Measurements from ENCODE around the gene TADA3. TPM values are rescaled to one million over a fixed set of nuclear protein-coding genes. Genes with fewer than 3 reads are reported as not detected.
A peak's percentile ranks its signal among the peaks of the same experiment; 100 is the strongest.

Gene TADA3
- polyA plus RNA-seq, 4 donors, result 41.1 to 59.0 (median 44.6) TPM

DNA sequence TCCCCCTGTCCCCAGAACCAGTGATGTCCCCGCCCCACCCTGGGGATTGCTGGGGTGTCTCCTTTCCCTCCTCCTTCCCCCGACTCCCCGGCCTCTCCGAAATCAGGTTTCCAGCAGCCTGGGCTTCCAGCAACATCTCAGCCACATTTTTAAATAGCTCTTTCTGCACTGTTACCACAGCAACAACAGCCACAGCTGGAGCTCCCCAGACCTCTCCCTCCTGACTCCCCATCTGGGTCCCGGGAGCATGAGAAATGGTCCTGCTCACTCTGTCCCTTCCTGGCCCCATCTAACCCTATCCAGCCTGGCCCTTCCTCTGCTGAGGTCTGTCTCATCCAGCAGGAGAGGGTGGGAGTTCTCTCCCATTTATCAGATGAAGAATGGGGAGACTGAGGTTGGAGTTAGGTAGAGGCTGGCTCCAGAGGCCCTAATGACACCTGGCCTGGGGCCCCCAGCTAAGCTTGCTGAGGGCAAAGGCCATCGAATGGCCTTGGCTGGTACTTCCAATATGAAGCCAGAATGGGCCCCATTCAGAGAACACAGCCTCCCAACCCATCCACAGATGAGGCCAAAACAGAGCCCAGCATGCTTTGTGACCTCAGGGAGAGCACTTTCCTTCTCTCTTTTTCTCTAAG is 24.0 kb downstream of the TADA3 start:
- Histone ChIP-seq H3K36me3 (ENCODE audit: control insufficient read depth in 3 of 3, insufficient read depth in 2 of 3, low read depth in 1 of 3, low read length in 3 of 3) (peaks cover 0 to 36% (median 0%) of the 10 kb centered on the region in 3 donors), H3K4me3 (ENCODE audit: low read depth in 1 of 3, low read length in 3 of 3) (peak overlapping the region in 1 of 3 donors; percentile 74), H3K27ac (ENCODE audit: low read depth in 1 of 3, low read length in 2 of 3) (no peak overlapping the region), H3K4me1 (ENCODE audit: control insufficient read depth in 3 of 3, insufficient read depth in 2 of 3, low read depth in 1 of 3, low read length in 2 of 3) (peaks cover 8 to 28% (median 15%) of the 10 kb centered on the region in 3 donors), H3K27me3 (ENCODE audit: control insufficient read depth in 3 of 3, insufficient read depth in 3 of 3, low read length in 3 of 3) (no peaks in the 10 kb centered on the region), H3K9me3 (ENCODE audit: control insufficient read depth in 2 of 2, insufficient read depth in 1 of 2, low read depth in 1 of 2, low read length in 1 of 2) (no peaks in the 10 kb centered on the region)
- FAIRE-seq (no peak), DNase-seq (no peak)
- 64 to 89% (median 78%) methylated on average over 6 of the region's 6 CpGs for WGBS, 3 donors

DNA sequence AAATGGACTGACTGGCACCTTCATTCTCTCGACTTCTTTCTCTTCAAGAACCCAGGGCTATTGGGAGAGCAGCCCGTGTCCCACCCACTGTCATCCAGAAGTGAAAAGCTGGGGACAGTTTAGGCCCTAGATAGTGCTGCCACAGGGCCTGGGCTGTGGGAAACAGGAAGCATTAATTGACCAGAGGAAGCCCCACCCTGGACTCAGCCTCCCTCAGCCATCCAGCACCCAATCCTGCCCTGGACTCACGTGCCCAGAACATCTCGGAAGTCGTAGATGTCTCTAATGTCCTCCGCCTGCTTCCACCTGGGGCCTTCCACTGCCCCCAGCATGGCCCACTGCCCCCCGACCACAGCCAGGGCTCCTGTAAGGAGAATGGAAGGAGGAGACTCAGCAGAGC is 24.9 kb downstream of the TADA3 start:
- Histone ChIP-seq H3K4me1 (ENCODE audit: control insufficient read depth in 3 of 3, insufficient read depth in 2 of 3, low read depth in 1 of 3, low read length in 2 of 3) (peaks cover 8 to 28% (median 15%) of the 10 kb centered on the region in 3 donors), H3K27ac (ENCODE audit: low read depth in 1 of 3, low read length in 2 of 3) (peak overlapping the region in 1 of 3 donors; percentile 14), H3K9me3 (ENCODE audit: control insufficient read depth in 2 of 2, insufficient read depth in 1 of 2, low read depth in 1 of 2, low read length in 1 of 2) (no peaks in the 10 kb centered on the region), H3K27me3 (ENCODE audit: control insufficient read depth in 3 of 3, insufficient read depth in 3 of 3, low read length in 3 of 3) (no peaks in the 10 kb centered on the region), H3K4me3 (ENCODE audit: low read depth in 1 of 3, low read length in 3 of 3) (no peak overlapping the region), H3K36me3 (ENCODE audit: control insufficient read depth in 3 of 3, insufficient read depth in 2 of 3, low read depth in 1 of 3, low read length in 3 of 3) (peaks cover 0 to 44% (median 2%) of the 10 kb centered on the region in 3 donors)
- DNase-seq (no peak), FAIRE-seq (no peak)
- WGBS, 3 donors, result 63 to 75% (median 64%) methylated on average over 7 of the region's 7 CpGs

DNA sequence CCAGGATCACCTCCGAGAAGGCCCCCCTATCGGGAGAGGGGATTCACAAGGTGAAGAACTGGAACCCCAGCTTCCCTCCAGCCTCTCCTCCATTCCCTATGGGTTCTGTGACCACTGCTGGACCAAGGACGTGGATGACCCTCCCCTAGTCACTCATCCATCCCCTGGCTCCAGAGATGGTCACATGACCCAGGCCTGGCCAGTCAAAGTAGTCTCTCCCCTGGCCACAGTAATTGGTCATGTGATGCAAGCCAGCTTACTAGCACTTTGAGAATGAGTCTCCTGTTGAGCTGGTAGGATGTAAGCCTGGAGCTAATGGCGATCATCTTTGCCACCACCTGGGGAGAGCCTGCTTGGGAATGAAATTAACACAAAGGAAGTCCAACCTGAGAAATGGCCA is 26.4 kb downstream of the TADA3 start:
- FAIRE-seq, result no peak

DNA sequence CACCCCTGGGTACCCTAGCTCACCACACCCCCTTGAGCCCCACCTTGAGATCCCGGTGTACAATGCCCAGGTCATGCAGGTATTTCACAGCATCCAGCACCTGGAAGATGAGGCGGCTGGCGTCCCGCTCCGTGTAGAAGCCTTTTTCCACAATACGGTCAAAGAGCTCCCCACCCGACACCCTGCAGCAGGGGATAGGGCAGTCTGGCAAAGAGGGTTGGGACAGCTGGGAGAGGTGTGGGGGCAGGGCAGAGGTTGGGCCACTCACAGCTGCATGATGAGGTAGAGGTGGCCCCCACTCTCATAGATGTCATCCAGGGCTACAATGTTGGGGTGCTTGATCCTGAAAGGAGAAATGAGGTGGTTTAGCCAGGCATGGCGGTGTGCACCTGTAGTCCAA is 29.4 kb downstream of the TADA3 start:
- Histone ChIP-seq H3K4me3 (ENCODE audit: low read depth in 1 of 3, low read length in 3 of 3) (no peak overlapping the region), H3K27me3 (ENCODE audit: control insufficient read depth in 3 of 3, insufficient read depth in 3 of 3, low read length in 3 of 3) (no peaks in the 10 kb centered on the region), H3K4me1 (ENCODE audit: control insufficient read depth in 3 of 3, insufficient read depth in 2 of 3, low read depth in 1 of 3, low read length in 2 of 3) (peaks cover 0 to 4% (median 0%) of the 10 kb centered on the region in 3 donors), H3K27ac (ENCODE audit: low read depth in 1 of 3, low read length in 2 of 3) (no peak overlapping the region), H3K36me3 (ENCODE audit: control insufficient read depth in 3 of 3, insufficient read depth in 2 of 3, low read depth in 1 of 3, low read length in 3 of 3) (peaks cover 5 to 75% (median 5%) of the 10 kb centered on the region in 3 donors), H3K9me3 (ENCODE audit: control insufficient read depth in 2 of 2, insufficient read depth in 1 of 2, low read depth in 1 of 2, low read length in 1 of 2) (no peaks in the 10 kb centered on the region)
- FAIRE-seq, result no peak
- no peak for DNase-seq
- WGBS, 3 donors, result 90 to 94% (median 93%) methylated on average over 8 of the region's 8 CpGs

More for the DNA sequence above, 26.4 kb downstream of the TADA3 start:
- H3K27ac ChIP-seq (ENCODE audit: low read depth in 1 of 3, low read length in 2 of 3), result no peak overlapping the region
- DNase-seq, result no peak
- no peaks in the 10 kb centered on the region for H3K9me3 ChIP-seq (ENCODE audit: control insufficient read depth in 2 of 2, insufficient read depth in 1 of 2, low read depth in 1 of 2, low read length in 1 of 2)
- H3K27me3 ChIP-seq (ENCODE audit: control insufficient read depth in 3 of 3, insufficient read depth in 3 of 3, low read length in 3 of 3), result no peaks in the 10 kb centered on the region
- 84 to 89% (median 85%) methylated on average over 4 of the region's 4 CpGs for WGBS, 3 donors
- no peak overlapping the region for H3K4me3 ChIP-seq (ENCODE audit: low read depth in 1 of 3, low read length in 3 of 3)
- H3K4me1 ChIP-seq (ENCODE audit: control insufficient read depth in 3 of 3, insufficient read depth in 2 of 3, low read depth in 1 of 3, low read length in 2 of 3), result peaks cover 8 to 28% (median 15%) of the 10 kb centered on the region in 3 donors
- H3K36me3 ChIP-seq (ENCODE audit: control insufficient read depth in 3 of 3, insufficient read depth in 2 of 3, low read depth in 1 of 3, low read length in 3 of 3), result peaks cover 0 to 56% (median 5%) of the 10 kb centered on the region in 3 donors

DNA sequence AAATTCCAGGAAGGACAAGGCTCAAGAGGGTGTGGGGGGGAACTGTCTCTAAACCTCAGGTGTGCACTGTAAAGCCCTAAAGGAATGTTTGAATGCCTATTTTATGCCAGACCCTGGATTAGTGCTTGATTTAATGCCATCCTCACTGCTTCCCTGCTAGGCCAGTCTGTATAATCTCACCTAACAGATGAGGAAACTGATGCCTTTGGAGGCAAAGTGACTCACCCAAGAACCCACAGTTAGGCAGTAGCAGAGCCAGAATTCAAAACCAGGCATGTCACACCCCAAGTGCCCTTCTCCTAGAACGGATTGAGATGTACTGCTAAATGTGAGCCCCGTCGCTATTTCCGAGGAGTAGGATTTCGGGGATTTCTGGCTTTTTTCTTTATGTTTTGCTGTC is 30.4 kb downstream of the TADA3 start:
- H3K36me3 ChIP-seq (ENCODE audit: control insufficient read depth in 3 of 3, insufficient read depth in 2 of 3, low read depth in 1 of 3, low read length in 3 of 3), result peaks cover 9 to 76% (median 11%) of the 10 kb centered on the region in 3 donors
- no peak for FAIRE-seq
- H3K4me1 ChIP-seq (ENCODE audit: control insufficient read depth in 3 of 3, insufficient read depth in 2 of 3, low read depth in 1 of 3, low read length in 2 of 3), result no peaks in the 10 kb centered on the region
- no peak overlapping the region for H3K4me3 ChIP-seq (ENCODE audit: low read depth in 1 of 3, low read length in 3 of 3)
- no peaks in the 10 kb centered on the region for H3K27me3 ChIP-seq (ENCODE audit: control insufficient read depth in 3 of 3, insufficient read depth in 3 of 3, low read length in 3 of 3)
- H3K9me3 ChIP-seq (ENCODE audit: control insufficient read depth in 2 of 2, insufficient read depth in 1 of 2, low read depth in 1 of 2, low read length in 1 of 2), result no peaks in the 10 kb centered on the region
- no peak overlapping the region for H3K27ac ChIP-seq (ENCODE audit: low read depth in 1 of 3, low read length in 2 of 3)
- DNase-seq, result no peak
- WGBS, 3 donors, result 90 to 95% (median 91%) methylated on average over 5 of the region's 5 CpGs

DNA sequence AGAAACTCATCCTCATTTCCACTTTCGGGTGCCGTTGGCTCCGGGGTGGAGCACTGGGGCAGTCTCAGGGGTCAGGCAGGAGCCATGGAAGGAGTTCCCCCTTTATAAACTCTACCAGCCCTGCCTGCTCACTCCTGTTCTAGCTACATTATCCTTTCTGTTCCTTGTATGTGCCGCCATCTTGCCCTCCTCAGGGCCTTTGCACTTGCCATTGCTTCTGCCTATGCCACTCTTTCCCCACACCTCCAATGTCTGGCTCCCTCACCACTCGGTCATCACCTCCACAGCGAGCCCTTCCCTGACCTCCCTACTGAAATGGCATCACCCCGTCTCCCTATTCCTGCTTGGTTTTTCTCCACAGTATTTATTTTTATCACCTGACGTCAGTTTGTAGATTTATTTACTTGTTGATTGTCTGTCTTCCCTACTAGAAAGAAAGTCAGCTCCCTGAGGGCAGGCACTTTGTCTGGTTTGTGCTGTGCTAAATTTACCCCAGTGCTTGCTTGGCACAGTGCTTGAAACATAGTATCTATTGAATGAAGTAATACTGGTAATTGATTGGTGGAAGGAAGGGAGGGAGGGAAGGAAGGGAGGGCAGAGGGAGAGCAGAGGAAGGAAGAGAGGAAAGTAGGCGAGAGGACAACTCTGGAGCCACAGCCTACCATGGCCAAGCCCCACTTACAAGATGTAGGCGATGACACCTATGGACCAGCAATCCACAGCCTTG is 31.3 kb downstream of the TADA3 start:
- FAIRE-seq (no peak), DNase-seq (no peak)
- WGBS, 3 donors, result 95 to 98% (median 96%) methylated on average over 10 of the region's 10 CpGs
- Histone ChIP-seq H3K4me3 (ENCODE audit: low read depth in 1 of 3, low read length in 3 of 3) (no peak overlapping the region), H3K27me3 (ENCODE audit: control insufficient read depth in 3 of 3, insufficient read depth in 3 of 3, low read length in 3 of 3) (no peaks in the 10 kb centered on the region), H3K4me1 (ENCODE audit: control insufficient read depth in 3 of 3, insufficient read depth in 2 of 3, low read depth in 1 of 3, low read length in 2 of 3) (no peaks in the 10 kb centered on the region), H3K9me3 (ENCODE audit: control insufficient read depth in 2 of 2, insufficient read depth in 1 of 2, low read depth in 1 of 2, low read length in 1 of 2) (no peaks in the 10 kb centered on the region), H3K36me3 (ENCODE audit: control insufficient read depth in 3 of 3, insufficient read depth in 2 of 3, low read depth in 1 of 3, low read length in 3 of 3) (peaks cover 13 to 83% (median 14%) of the 10 kb centered on the region in 3 donors), H3K27ac (ENCODE audit: low read depth in 1 of 3, low read length in 2 of 3) (no peak overlapping the region)

DNA sequence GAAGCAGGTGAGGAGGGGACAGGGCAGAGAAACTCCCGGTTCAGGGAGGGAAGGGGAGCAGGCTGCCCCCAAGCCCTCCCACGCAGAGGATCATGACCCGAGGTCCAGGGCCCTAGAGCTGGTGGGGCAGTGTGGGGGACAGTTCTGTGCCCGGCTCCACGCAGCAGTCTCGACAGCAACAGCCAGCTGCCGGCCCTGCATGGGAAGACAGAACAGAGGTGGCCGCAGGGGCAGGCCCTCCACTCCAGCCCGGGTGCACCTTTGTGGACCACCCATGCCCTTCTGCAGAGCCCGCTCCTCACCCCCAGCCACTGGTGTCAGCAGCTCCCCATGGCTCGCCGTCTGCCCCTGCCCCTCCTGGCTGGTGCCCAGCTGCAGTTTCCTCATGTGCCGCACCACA is 34.8 kb downstream of the TADA3 start:
- DNase-seq (no peak), FAIRE-seq (no peak)
- Histone ChIP-seq H3K36me3 (ENCODE audit: control insufficient read depth in 3 of 3, insufficient read depth in 2 of 3, low read depth in 1 of 3, low read length in 3 of 3) (peaks cover 18 to 84% (median 19%) of the 10 kb centered on the region in 3 donors), H3K9me3 (ENCODE audit: control insufficient read depth in 2 of 2, insufficient read depth in 1 of 2, low read depth in 1 of 2, low read length in 1 of 2) (no peaks in the 10 kb centered on the region), H3K4me1 (ENCODE audit: control insufficient read depth in 3 of 3, insufficient read depth in 2 of 3, low read depth in 1 of 3, low read length in 2 of 3) (no peaks in the 10 kb centered on the region), H3K27me3 (ENCODE audit: control insufficient read depth in 3 of 3, insufficient read depth in 3 of 3, low read length in 3 of 3) (no peaks in the 10 kb centered on the region), H3K27ac (ENCODE audit: low read depth in 1 of 3, low read length in 2 of 3) (no peak overlapping the region), H3K4me3 (ENCODE audit: low read depth in 1 of 3, low read length in 3 of 3) (no peak overlapping the region)
- WGBS, 3 donors, result 89 to 96% (median 92%) methylated on average over 11 to 13 of the region's 13 CpGs

DNA sequence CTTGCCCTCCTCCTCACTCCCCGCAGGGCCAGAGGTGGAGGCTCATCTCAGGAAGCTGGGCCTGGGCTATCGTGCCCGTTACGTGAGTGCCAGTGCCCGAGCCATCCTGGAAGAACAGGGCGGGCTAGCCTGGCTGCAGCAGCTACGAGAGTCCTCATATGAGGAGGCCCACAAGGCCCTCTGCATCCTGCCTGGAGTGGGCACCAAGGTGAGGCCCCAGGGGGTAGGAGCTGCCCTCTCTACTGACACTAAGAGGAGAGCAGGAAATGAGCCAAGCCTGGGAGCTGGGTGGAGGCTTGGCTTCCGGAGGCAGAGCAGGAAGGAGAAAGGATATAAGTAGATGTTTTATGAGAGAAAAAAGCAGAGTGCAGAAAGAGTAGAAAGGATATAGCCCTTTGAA is 37.6 kb downstream of the TADA3 start:
- DNase-seq (no peak), FAIRE-seq (no peak)
- Histone ChIP-seq H3K9me3 (ENCODE audit: control insufficient read depth in 2 of 2, insufficient read depth in 1 of 2, low read depth in 1 of 2, low read length in 1 of 2) (no peaks in the 10 kb centered on the region), H3K4me1 (ENCODE audit: control insufficient read depth in 3 of 3, insufficient read depth in 2 of 3, low read depth in 1 of 3, low read length in 2 of 3) (peaks cover 0 to 3% (median 3%) of the 10 kb centered on the region in 3 donors), H3K27me3 (ENCODE audit: control insufficient read depth in 3 of 3, insufficient read depth in 3 of 3, low read length in 3 of 3) (no peaks in the 10 kb centered on the region), H3K36me3 (ENCODE audit: control insufficient read depth in 3 of 3, insufficient read depth in 2 of 3, low read depth in 1 of 3, low read length in 3 of 3) (peaks cover 16 to 75% (median 18%) of the 10 kb centered on the region in 3 donors), H3K4me3 (ENCODE audit: low read depth in 1 of 3, low read length in 3 of 3) (no peak overlapping the region), H3K27ac (ENCODE audit: low read depth in 1 of 3, low read length in 2 of 3) (peak overlapping the region in 1 of 3 donors; percentile 11)
- WGBS, 3 donors, result 73 to 83% (median 81%) methylated on average over 8 of the region's 8 CpGs
